Fibroblast of pulmonary artery (primary cell): ENCODE measurements around the gene TMOD4.

Source experiments
- DNase-seq: peaks from one replicate; pipeline ENCODE4 v3.0.0-alpha.2; 2010; ENCODE audit warnings: low read depth
- H3K4me3 ChIP-seq: replicated peaks from 2 replicates; pipeline ENCODE4 v1.5.1; 2011; ENCODE audit warnings: low read depth, mild to moderate bottlenecking, control low read depth, low read length, moderate library complexity
- TF ChIP-seq, protein P1 (sequence below): IDR thresholded peaks from 2 replicates; pipeline ENCODE4 v1.5.1; 2011; ENCODE audit warnings: mild to moderate bottlenecking, control low read depth, low read length, inconsistent platforms; ENCODE audit errors: missing control alignments

Gene TMOD4

DNA sequence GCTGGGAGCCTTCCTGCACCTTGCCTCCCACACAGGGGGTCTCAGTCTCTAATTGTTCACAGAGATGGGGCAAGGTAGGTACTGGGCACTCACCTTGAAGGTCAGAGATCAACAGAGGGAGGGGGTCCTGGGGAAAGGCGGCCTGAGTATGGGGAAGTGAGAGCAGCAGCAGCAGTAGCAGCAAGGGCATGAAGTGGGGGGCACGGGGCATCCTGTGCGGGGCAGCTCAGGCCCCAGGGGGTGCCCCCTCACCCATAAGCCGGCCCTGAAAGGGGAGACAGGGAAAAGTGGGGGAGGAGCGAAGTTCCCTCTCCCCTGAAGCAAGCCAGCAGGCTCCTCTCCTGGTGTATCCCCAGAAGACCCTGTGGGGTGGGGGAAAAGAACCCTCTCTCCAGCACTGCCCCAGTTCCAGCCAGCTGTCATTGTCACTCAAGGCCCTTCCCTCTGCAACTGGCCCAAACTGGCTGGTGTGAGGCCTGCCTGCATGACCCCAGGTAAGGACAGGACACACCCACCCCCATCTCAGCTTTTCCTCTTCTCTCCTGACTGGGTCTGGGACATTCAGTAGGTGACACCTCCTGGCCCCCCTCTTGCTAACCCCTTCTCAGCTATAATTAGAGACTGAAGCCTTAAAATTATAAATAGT is 33.2 kb downstream of the TMOD4 start:
- no peak for DNase-seq
- TF ChIP-seq, protein P1, sequence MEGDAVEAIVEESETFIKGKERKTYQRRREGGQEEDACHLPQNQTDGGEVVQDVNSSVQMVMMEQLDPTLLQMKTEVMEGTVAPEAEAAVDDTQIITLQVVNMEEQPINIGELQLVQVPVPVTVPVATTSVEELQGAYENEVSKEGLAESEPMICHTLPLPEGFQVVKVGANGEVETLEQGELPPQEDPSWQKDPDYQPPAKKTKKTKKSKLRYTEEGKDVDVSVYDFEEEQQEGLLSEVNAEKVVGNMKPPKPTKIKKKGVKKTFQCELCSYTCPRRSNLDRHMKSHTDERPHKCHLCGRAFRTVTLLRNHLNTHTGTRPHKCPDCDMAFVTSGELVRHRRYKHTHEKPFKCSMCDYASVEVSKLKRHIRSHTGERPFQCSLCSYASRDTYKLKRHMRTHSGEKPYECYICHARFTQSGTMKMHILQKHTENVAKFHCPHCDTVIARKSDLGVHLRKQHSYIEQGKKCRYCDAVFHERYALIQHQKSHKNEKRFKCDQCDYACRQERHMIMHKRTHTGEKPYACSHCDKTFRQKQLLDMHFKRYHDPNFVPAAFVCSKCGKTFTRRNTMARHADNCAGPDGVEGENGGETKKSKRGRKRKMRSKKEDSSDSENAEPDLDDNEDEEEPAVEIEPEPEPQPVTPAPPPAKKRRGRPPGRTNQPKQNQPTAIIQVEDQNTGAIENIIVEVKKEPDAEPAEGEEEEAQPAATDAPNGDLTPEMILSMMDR = no peak

DNA sequence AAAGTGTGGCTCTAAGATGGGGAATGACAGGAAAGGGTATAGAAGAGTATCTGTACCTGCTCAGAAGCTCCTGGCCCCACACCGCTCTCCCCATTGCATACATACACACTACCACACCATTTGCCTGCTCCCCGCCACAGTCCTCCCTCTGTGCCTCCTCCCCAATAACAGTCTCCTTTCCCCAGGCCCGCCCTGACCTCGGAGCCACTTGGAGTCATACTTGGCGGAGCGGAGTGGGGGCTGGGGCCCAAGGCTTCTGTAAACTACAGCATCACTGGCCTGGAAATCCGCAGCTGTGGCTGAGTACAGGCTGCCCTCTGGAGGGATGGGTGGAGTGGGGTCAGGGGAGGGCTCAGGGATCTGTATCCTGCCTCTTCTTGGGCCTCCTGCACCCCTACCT is 38.0 kb downstream of the TMOD4 start:
- no peak overlapping the region for H3K4me3 ChIP-seq
- TF ChIP-seq, protein P1 = no peak
- no peak for DNase-seq

More for the DNA sequence above, 33.2 kb downstream of the TMOD4 start:
- H3K4me3 ChIP-seq = no peak overlapping the region

DNA sequence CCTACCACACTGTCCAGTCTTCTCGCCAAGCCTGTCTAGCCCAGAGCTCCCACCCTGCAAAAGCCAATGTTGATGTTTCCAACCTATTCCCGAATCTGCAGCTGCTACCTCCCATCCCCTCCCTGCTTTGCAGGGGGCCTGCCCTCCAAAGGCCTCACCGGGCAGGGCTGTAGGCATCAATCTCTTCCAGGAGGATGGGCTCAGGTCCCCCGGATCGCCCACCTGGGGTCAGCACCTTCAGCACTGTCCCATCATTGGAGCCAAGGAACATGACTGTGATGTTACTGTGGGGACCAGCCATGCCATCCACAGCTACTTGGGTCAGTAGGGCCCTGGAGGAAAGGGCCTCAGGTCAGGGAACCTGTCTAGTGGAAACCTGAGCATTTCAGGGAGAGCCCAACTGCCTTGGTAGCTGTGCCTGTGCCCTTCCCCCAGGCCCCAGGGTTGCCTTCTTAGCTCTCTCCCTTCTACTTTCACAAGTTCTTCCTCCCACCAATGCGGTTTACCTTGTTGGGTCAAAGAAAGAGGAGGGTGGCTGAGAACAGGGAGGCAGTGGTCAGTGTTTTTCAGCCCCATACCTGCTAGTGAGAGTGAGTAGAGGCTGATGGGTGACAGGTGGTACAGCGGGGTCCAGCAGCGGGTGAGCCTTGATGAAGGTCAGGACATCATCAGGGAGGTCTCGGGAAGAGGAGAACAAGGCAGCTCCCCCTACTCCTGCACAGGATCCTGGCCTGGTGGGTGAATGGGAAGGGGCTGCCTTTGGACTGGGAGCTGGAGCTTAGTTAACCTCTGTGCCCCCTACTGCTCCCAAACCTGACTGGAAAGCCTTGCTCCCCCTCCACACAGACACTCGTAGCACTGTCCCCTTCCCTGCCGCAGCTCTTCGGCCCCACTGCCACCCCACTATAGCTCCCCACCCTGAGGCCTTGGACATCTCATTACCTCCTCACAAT is 40.1 kb downstream of the TMOD4 start:
- no peak overlapping the region for H3K4me3 ChIP-seq
- TF ChIP-seq, protein P1 = no peak
- no peak for DNase-seq

DNA sequence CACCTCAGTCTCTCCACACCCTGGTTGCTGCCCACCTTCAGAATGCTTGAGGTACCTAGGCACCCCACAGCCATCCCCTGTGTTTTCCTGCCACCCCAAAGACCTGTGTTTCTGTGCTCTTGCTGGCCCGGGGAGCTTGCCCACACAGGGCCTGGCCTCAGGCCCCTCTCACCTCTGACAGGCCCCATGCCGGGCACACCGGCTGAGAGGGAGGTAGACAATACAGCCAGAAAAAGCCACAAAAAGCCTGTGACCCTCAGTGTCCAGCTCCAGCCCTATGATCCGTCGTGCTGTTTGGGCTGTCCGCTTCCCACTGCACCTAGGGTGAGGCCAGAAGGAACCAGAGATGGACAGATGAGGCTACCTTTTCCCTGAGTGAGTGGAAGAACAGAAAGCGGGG is 40.8 kb downstream of the TMOD4 start:
- TF ChIP-seq, protein P1 = no peak
- H3K4me3 ChIP-seq = no peak overlapping the region
- no peak for DNase-seq

DNA sequence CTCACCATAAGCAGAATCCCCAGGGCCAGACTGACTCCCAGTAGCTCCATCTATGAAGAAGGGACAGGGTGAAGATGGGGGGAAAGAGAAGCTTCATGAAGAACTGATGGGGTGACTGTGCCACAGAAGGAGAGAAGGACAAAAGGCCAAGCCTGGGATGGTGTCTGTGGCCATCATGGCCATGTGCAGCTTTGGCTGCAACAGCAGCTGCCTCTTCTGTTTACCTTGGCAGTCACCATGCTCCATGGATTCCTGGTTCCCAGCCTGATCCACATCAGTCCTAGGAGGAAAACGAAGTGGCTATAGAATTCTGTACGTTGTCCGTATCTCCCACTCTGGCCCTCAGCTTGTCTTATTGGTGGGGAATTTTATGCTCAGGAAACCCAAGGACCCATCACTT is 41.4 kb downstream of the TMOD4 start:
- TF ChIP-seq, protein P1 = no peak
- H3K4me3 ChIP-seq = no peak overlapping the region
- DNase-seq = no peak

DNA sequence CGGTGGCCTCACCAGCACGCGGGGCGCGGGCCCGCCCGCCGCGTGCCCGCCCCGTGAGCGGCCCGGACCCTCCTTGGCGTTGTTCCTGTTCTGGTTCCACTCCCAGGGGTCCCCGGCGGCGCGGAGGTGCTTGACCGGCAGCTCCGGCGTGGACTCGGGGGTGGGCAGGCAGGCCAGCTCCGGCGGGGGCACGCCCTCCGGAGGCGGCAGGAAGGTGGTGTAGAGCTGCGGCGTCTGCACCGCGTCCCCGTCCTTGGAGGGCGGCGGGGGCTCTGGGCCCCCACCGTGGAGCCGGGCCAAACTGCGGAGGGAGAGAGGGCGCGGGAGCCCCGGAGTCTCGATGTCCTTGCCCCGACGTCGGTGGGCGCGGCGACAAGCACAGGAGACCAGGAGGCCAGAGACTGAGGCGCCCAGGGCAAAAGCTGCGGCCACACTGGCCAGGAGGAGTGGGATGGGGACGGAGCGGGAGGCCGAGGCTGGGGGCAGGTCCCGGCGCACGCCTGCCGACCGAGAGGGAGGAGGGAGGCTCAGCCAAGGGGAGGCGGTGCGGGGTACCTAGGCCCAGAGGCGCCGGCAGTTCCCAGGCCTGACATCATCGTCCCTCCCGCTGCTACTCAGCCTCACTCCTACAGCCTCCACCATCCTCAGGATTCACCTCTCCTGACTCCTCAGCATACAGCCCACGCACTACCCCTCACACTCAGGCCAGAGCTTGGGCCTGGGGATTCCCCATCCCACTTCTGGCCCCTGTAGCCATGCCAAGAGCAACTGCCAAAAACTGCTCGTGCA is 42.6 kb downstream of the TMOD4 start:
- TF ChIP-seq, protein P1 = no peak
- H3K4me3 ChIP-seq = no peak overlapping the region
- DNase-seq = peak; percentile 35
